CD4-positive, alpha-beta T cell (primary cell): ENCODE measurements around the gene INSIG2. TPM values are rescaled to one million over a fixed set of nuclear protein-coding genes. Genes with fewer than 3 reads are reported as not detected.

Source experiments
- ATAC-seq: fragments of 200-7000 bp; cut with Tn5 transposase; one replicate; pipeline ENCODE4 v1.10.0; 2022; ENCODE audit warnings: mild to moderate bottlenecking; ENCODE audit not compliant: poor library complexity
- CTCF ChIA-PET: fragments of 350-600 bp; sonication (Branson Sonifier 250); formaldehyde crosslinking; loops from one replicate; lab custom pipeline; 2021; ENCODE audit warnings: antibody characterized with exemption, inconsistent platforms; lab: Charles Lee
- POLR2A ChIA-PET: fragments of 350-600 bp; sonication (Branson Sonifier 250); formaldehyde crosslinking; loops from one replicate; lab custom pipeline; 2021; ENCODE audit warnings: antibody characterized with exemption, inconsistent platforms; lab: Charles Lee
- DNase-seq, 14 experiments: peaks; one replicate each; pipeline ENCODE4 v3.0.0-alpha.2; 2013 to 2020; ENCODE audit warnings: mixed read lengths in 2 of 14
- H3K27ac ChIP-seq, 2 donors: one replicate each; pipeline versions ENCODE4 v1.5.1 to v1.7.0; 2013; ENCODE audit warnings: low read length in 2 of 2, low read depth in 1 of 2, mild to moderate bottlenecking in 1 of 2
- H3K27me3 ChIP-seq, 2 experiments: 1 replicate in 1 of 2; 2 replicates in 1 of 2; pipeline versions ENCODE4 v1.6.1 to v1.7.0; 2013; ENCODE audit warnings: low read length in 2 of 2, control low read depth in 1 of 2, mild to moderate bottlenecking in 1 of 2, moderate library complexity in 1 of 2; ENCODE audit not compliant: insufficient read depth in 2 of 2, control insufficient read depth in 1 of 2
- H3K36me3 ChIP-seq: one replicate; pipeline ENCODE4 v1.6.1; 2013; ENCODE audit warnings: low read length, control low read depth; ENCODE audit not compliant: insufficient read depth
- H3K4me1 ChIP-seq: one replicate; pipeline ENCODE4 v1.6.1; 2013; ENCODE audit warnings: low read length, control low read depth; ENCODE audit not compliant: insufficient read depth
- H3K4me3 ChIP-seq: one replicate; pipeline ENCODE4 v1.5.1; 2013; ENCODE audit warnings: mild to moderate bottlenecking, low read length, moderate library complexity
- H3K9me3 ChIP-seq, 2 experiments: 1 replicate in 1 of 2; 2 replicates in 1 of 2; pipeline versions ENCODE4 v1.6.1 to v1.7.0; 2013; ENCODE audit warnings: low read length in 2 of 2, mild to moderate bottlenecking in 2 of 2, control low read depth in 1 of 2, moderate library complexity in 1 of 2; ENCODE audit not compliant: control insufficient read depth in 1 of 2, insufficient read depth in 1 of 2
- H3K27ac Mint-ChIP-seq: one replicate; pipeline ENCODE4 v1.8.0; 2020; ENCODE audit warnings: mixed read lengths
- H3K27me3 Mint-ChIP-seq: one replicate; pipeline ENCODE4 v1.8.0; 2021; ENCODE audit warnings: mixed read lengths
- H3K36me3 Mint-ChIP-seq: one replicate; pipeline ENCODE4 v1.8.0; 2021; ENCODE audit warnings: low read depth, mixed read lengths
- H3K4me1 Mint-ChIP-seq: one replicate; pipeline ENCODE4 v1.8.0; 2021; ENCODE audit warnings: low read depth, mixed read lengths
- H3K4me3 Mint-ChIP-seq: one replicate; pipeline ENCODE4 v1.8.0; 2020; ENCODE audit warnings: mild to moderate bottlenecking, mixed read lengths
- H3K9me3 Mint-ChIP-seq: one replicate; pipeline ENCODE4 v1.8.0; 2020; ENCODE audit warnings: mixed read lengths
- intact Hi-C, 2 experiments: fragments of 100-400 bp; cut with DNase I in 1 of 2; cut with micrococcal nuclease in 1 of 2; formaldehyde crosslinking; loops; one replicate each; pipeline versions ENCODE4 v1.15.1 to v1.9.0; 2023 to 2025; cut with DNase I, micrococcal nuclease
- total RNA-seq, 174 experiments: library from RNA in 2 of 174; stranded (reverse) in 2 of 174; gene quantifications; one replicate each; pipeline ENCODE4 v1.2.3 and lab custom pipeline; 2021 to 2026
- TF ChIP-seq, protein P1 (sequence below): fragments of 200-600 bp; IDR thresholded peaks from one replicate; pipeline ENCODE4 v1.8.0; 2022; ENCODE audit warnings: antibody characterized with exemption, mild to moderate bottlenecking

Gene INSIG2
- total RNA-seq, 2 experiments from 2014 or later: 7.3 to 7.7 TPM

GRCh38 chr2:118044854-118045253 is 43.4 kb upstream of the INSIG2 start:
- no peak for DNase-seq
- Histone ChIP-seq H3K4me3 (no peak overlapping the region), H3K9me3 (no peaks in the 10 kb centered on the region), H3K27me3 (peaks cover 9 to 40% of the 10 kb centered on the region in 2 experiments), H3K36me3 (no peaks in the 10 kb centered on the region), H3K4me1 (no peaks in the 10 kb centered on the region), H3K27ac (no peak overlapping the region)
- Mint-ChIP-seq H3K27me3 (peaks cover 91% of the 10 kb centered on the region), H3K4me1 (no peaks in the 10 kb centered on the region), H3K36me3 (no peaks in the 10 kb centered on the region), H3K4me3 (no peak overlapping the region), H3K27ac (no peak overlapping the region), H3K9me3 (no peaks in the 10 kb centered on the region)
- CTCF ChIA-PET: no interaction called here
- POLR2A ChIA-PET: no interaction called here
- ATAC-seq: no peak
- intact Hi-C loops: loop anchor here (5.0 to 10.0 kb wide), 4 partner anchors 102 to 1432 kb away; no protein-coding TSS in a partner anchor
- TF ChIP-seq, protein P1, sequence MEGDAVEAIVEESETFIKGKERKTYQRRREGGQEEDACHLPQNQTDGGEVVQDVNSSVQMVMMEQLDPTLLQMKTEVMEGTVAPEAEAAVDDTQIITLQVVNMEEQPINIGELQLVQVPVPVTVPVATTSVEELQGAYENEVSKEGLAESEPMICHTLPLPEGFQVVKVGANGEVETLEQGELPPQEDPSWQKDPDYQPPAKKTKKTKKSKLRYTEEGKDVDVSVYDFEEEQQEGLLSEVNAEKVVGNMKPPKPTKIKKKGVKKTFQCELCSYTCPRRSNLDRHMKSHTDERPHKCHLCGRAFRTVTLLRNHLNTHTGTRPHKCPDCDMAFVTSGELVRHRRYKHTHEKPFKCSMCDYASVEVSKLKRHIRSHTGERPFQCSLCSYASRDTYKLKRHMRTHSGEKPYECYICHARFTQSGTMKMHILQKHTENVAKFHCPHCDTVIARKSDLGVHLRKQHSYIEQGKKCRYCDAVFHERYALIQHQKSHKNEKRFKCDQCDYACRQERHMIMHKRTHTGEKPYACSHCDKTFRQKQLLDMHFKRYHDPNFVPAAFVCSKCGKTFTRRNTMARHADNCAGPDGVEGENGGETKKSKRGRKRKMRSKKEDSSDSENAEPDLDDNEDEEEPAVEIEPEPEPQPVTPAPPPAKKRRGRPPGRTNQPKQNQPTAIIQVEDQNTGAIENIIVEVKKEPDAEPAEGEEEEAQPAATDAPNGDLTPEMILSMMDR: no peak

DNA sequence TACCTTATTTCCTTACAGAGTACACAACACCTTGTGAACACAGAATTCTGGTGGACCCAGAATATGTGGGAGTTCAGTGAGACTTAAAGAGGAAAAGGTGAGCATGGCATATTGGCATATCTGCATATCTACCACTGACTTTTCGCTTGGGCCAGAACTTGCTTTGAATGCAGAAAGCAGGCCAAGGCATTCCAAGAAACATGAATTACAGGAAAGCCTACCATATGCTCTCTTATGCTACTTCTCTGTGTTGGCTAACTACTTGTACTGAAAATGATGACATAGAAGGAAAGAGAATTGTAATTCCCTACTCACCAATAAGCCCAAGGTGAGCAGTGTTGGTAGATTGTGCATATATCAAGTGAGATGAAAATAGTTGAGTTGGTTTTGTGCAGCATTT is 43.0 kb upstream of the INSIG2 start:
- Histone ChIP-seq H3K27me3 (peaks cover 13 to 39% of the 10 kb centered on the region in 2 experiments), H3K27ac (no peak overlapping the region), H3K9me3 (no peaks in the 10 kb centered on the region), H3K36me3 (no peaks in the 10 kb centered on the region), H3K4me1 (no peaks in the 10 kb centered on the region), H3K4me3 (no peak overlapping the region)
- H3K4me3 Mint-ChIP-seq: no peak overlapping the region
- TF ChIP-seq, protein P1: no peak
- no peaks in the 10 kb centered on the region for H3K4me1 Mint-ChIP-seq
- H3K27me3 Mint-ChIP-seq: peaks cover 91% of the 10 kb centered on the region
- DNase-seq: no peak
- H3K9me3 Mint-ChIP-seq: no peaks in the 10 kb centered on the region
- H3K36me3 Mint-ChIP-seq: no peaks in the 10 kb centered on the region
- ChIA-PET POLR2A (no interaction called here), CTCF (no interaction called here)
- ATAC-seq: no peak
- intact Hi-C loops: loop anchor here (5.0 to 10.0 kb wide), 4 partner anchors 102 to 1432 kb away; no protein-coding TSS in a partner anchor
- no peak overlapping the region for H3K27ac Mint-ChIP-seq

GRCh38 chr2:118046634-118047210 is 41.5 kb upstream of the INSIG2 start:
- no peak overlapping the region for H3K4me3 ChIP-seq
- Mint-ChIP-seq H3K36me3 (no peaks in the 10 kb centered on the region), H3K4me3 (no peak overlapping the region), H3K9me3 (no peaks in the 10 kb centered on the region), H3K27ac (no peak overlapping the region), H3K27me3 (peaks cover 91% of the 10 kb centered on the region), H3K4me1 (no peaks in the 10 kb centered on the region)
- CTCF ChIA-PET: interaction anchor here (1.0 to 1.4 kb wide), 6 partner anchors 14 to 1430 kb away, joined by 3 to 10 read pairs (median 4); no protein-coding TSS in a partner anchor
- H3K36me3 ChIP-seq: no peaks in the 10 kb centered on the region
- DNase-seq (peak in 3 of 14 experiments; percentile 45 to 56 (median 54)), ATAC-seq (no peak)
- peaks cover 13 to 30% of the 10 kb centered on the region in 2 experiments for H3K27me3 ChIP-seq
- no peak overlapping the region for H3K27ac ChIP-seq
- intact Hi-C loops: loop anchor here (1.0 to 10.0 kb wide), 8 partner anchors 101 to 1431 kb away; no protein-coding TSS in a partner anchor
- H3K4me1 ChIP-seq: no peaks in the 10 kb centered on the region
- POLR2A ChIA-PET: interaction anchor here (0.8 kb wide), 2 partner anchors 84 to 809 kb away, joined by 3 read pairs; no protein-coding TSS in a partner anchor
- no peaks in the 10 kb centered on the region for H3K9me3 ChIP-seq
- TF ChIP-seq, protein P1: peak; percentile 68
